ENCODE results near the gene CCNA1. TPM values are rescaled to one million over a fixed set of nuclear protein-coding genes. Genes with fewer than 3 reads are reported as not detected.

The CCNA1 gene
- total RNA-seq, 1 experiment from 2014 or later: 2.7 TPM

DNA sequence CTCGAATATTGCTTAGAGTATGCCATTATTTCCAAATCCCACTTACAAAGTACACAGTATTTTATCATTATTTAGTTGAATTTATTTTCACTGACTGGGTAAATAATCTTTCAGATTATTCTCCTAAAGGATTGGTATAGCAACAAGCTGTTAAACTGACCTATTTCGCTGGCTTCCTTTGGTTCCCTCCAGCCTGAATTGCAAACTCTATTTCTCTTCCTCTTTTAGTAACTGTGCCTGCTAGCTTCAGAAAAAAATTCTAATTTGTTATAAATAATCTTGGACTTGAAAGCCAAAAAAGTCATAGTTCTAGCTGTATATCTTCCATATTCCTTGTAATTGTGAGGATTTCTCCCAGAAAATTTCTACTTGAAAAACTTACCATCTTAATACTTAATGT lies 15.0 kb upstream of the CCNA1 start:
- no peak overlapping the region for H2BK20ac ChIP-seq (ENCODE audit: low read depth, low read length, poor library complexity, severe bottlenecking)
- H3K79me2 ChIP-seq (ENCODE audit: insufficient read depth, low read length): no peaks in the 10 kb centered on the region
- H3K9ac ChIP-seq (ENCODE audit: extremely low read depth, insufficient read length, low read length): no peak overlapping the region
- no peak overlapping the region for H3K56ac ChIP-seq (ENCODE audit: insufficient read length, low read depth, low read length)
- H3K27me3 ChIP-seq (ENCODE audit: insufficient read depth, low read length): no peaks in the 10 kb centered on the region
- no peak overlapping the region for H2BK15ac ChIP-seq (ENCODE audit: low read depth, low read length)
- no CpG with 5 or more reads among the region's 2 CpGs for WGBS (ENCODE audit: extremely low coverage, insufficient read length, low lambda C conversion rate)
- H3K23ac ChIP-seq (ENCODE audit: insufficient read length, low read depth, low read length): no peak overlapping the region
- peaks cover 13 to 18% of the 10 kb centered on the region in 2 experiments for H3K9me3 Mint-ChIP-seq
- no peak for DNase-seq
- H3K23me2 ChIP-seq (ENCODE audit: insufficient read length, low read depth, low read length, poor library complexity, severe bottlenecking): no peaks in the 10 kb centered on the region
- peaks cover 2% of the 10 kb centered on the region; the same call in 1 of the 2 replicates for H3K27me3 Mint-ChIP-seq (ENCODE audit: low read depth)
- no peak overlapping the region for H2AFZ ChIP-seq (ENCODE audit: low read length)
- no peak overlapping the region for H3K4me3 Mint-ChIP-seq
- peaks cover 10 to 11% of the 10 kb centered on the region in 2 experiments for H3K4me1 Mint-ChIP-seq
- no peak overlapping the region for H4K8ac ChIP-seq (replicated peaks; ENCODE audit: insufficient read length, low read depth, low read length)
- no peak overlapping the region for H2BK120ac ChIP-seq (ENCODE audit: low read depth, low read length, poor library complexity, severe bottlenecking)
- no peak overlapping the region for H3K27ac Mint-ChIP-seq
- H4K5ac ChIP-seq (ENCODE audit: insufficient read length, low read depth, low read length): no peak overlapping the region
- no peaks in the 10 kb centered on the region for H4K20me1 ChIP-seq (ENCODE audit: control insufficient read depth, insufficient read depth, insufficient read length)
- TF ChIP-seq, protein P1, sequence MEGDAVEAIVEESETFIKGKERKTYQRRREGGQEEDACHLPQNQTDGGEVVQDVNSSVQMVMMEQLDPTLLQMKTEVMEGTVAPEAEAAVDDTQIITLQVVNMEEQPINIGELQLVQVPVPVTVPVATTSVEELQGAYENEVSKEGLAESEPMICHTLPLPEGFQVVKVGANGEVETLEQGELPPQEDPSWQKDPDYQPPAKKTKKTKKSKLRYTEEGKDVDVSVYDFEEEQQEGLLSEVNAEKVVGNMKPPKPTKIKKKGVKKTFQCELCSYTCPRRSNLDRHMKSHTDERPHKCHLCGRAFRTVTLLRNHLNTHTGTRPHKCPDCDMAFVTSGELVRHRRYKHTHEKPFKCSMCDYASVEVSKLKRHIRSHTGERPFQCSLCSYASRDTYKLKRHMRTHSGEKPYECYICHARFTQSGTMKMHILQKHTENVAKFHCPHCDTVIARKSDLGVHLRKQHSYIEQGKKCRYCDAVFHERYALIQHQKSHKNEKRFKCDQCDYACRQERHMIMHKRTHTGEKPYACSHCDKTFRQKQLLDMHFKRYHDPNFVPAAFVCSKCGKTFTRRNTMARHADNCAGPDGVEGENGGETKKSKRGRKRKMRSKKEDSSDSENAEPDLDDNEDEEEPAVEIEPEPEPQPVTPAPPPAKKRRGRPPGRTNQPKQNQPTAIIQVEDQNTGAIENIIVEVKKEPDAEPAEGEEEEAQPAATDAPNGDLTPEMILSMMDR (conservative IDR thresholded peaks at IDR 0.05): no peak
- no peaks in the 10 kb centered on the region for H3K9me3 ChIP-seq (ENCODE audit: control insufficient read depth, low read depth, low read length)
- no peaks in the 10 kb centered on the region for H3K79me1 ChIP-seq (ENCODE audit: insufficient read depth, low read depth, low read length, poor library complexity, severe bottlenecking)
- no peaks in the 10 kb centered on the region; the same call in 1 of the 2 replicates for H3K4me1 ChIP-seq (ENCODE audit: insufficient read depth, low read length)
- no peak overlapping the region for H3K4ac ChIP-seq (ENCODE audit: low read depth, low read length)
- no peak overlapping the region for H3K18ac ChIP-seq (ENCODE audit: insufficient read length, low read depth, low read length)
- no peak overlapping the region for H2AK5ac ChIP-seq (ENCODE audit: insufficient read length, low read length)
- no peak overlapping the region for H3K14ac ChIP-seq (ENCODE audit: insufficient read depth, low read length)
- no peak overlapping the region for H4K91ac ChIP-seq (ENCODE audit: insufficient read length, low read depth, low read length)
- no peak overlapping the region for H3K27ac ChIP-seq (ENCODE audit: insufficient read length, low read depth, low read length)
- H2BK5ac ChIP-seq (ENCODE audit: insufficient read length, low read length): no peak overlapping the region
- no peak overlapping the region for H2BK12ac ChIP-seq (ENCODE audit: insufficient read length, low read depth, low read length)
- H3K36me3 Mint-ChIP-seq (ENCODE audit: insufficient read depth in 1 of 3, low read depth in 3 of 3): peaks cover 0 to 11% (median 4%) of the 10 kb centered on the region in 3 experiments; a peak in 4 of 7 replicates
- no peak overlapping the region for H3K4me2 ChIP-seq (ENCODE audit: insufficient read depth, insufficient read length, low read length)
- H3T11ph ChIP-seq (ENCODE audit: low read length): no peak overlapping the region
